Measurements from ENCODE around the gene CYB5RL.

DNA sequence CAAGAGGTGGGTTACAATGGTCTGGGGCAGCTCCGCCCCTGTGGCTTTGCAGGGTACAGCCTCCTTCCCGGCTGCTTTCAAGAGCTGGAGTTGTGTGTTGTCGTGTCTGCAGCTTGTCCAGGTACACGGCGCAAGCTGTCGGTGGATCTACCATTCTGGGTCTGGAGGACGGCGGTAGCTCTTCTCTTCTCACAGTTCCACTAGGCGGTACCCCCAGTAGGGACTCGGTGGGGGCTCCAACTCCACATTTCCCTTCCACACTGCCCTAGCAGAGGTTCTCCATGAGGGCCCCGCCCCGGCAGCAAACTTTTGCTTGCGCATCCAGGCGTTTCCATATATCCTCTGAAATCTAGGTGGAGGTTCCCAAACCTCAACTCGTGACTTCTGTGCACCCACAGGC, 34.7 kb downstream of the CYB5RL start:
- TF ChIP-seq, protein P1, sequence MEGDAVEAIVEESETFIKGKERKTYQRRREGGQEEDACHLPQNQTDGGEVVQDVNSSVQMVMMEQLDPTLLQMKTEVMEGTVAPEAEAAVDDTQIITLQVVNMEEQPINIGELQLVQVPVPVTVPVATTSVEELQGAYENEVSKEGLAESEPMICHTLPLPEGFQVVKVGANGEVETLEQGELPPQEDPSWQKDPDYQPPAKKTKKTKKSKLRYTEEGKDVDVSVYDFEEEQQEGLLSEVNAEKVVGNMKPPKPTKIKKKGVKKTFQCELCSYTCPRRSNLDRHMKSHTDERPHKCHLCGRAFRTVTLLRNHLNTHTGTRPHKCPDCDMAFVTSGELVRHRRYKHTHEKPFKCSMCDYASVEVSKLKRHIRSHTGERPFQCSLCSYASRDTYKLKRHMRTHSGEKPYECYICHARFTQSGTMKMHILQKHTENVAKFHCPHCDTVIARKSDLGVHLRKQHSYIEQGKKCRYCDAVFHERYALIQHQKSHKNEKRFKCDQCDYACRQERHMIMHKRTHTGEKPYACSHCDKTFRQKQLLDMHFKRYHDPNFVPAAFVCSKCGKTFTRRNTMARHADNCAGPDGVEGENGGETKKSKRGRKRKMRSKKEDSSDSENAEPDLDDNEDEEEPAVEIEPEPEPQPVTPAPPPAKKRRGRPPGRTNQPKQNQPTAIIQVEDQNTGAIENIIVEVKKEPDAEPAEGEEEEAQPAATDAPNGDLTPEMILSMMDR (IDR thresholded peaks at IDR 0.05): no peak
- TF ChIP-seq POLR2A (IDR thresholded peaks at IDR 0.05): no peak
